Measurements from ENCODE around the gene MYO9B.

GRCh38 chr19:17055636-17056035 lies 19.9 kb upstream of the MYO9B start:
- TF ChIP-seq ZNF263 (CRISPR knock-in tag; IDR thresholded peaks at IDR 0.05; ENCODE audit: borderline replicate concordance), result no peak
- TF ChIP-seq GATAD2B (IDR thresholded peaks at IDR 0.05; ENCODE audit: borderline replicate concordance), result no peak
- TF ChIP-seq, protein P1, sequence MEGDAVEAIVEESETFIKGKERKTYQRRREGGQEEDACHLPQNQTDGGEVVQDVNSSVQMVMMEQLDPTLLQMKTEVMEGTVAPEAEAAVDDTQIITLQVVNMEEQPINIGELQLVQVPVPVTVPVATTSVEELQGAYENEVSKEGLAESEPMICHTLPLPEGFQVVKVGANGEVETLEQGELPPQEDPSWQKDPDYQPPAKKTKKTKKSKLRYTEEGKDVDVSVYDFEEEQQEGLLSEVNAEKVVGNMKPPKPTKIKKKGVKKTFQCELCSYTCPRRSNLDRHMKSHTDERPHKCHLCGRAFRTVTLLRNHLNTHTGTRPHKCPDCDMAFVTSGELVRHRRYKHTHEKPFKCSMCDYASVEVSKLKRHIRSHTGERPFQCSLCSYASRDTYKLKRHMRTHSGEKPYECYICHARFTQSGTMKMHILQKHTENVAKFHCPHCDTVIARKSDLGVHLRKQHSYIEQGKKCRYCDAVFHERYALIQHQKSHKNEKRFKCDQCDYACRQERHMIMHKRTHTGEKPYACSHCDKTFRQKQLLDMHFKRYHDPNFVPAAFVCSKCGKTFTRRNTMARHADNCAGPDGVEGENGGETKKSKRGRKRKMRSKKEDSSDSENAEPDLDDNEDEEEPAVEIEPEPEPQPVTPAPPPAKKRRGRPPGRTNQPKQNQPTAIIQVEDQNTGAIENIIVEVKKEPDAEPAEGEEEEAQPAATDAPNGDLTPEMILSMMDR (IDR thresholded peaks at IDR 0.05 in 2 of 3, conservative IDR thresholded peaks at IDR 0.05 in 1 of 3; ENCODE audit: insufficient read depth in 2 of 3, low read depth in 1 of 3, low read length in 3 of 3), result no peak
- TF ChIP-seq BACH1 (tag; IDR thresholded peaks at IDR 0.05), result no peak
- no peak for TF ChIP-seq CHD2 (IDR thresholded peaks at IDR 0.05; ENCODE audit: low read depth, low read length)
- TF ChIP-seq PURB (CRISPR knock-in tag; IDR thresholded peaks at IDR 0.05; ENCODE audit: low read depth), result no peak
- no peak for TF ChIP-seq CBX3 (IDR thresholded peaks at IDR 0.05; ENCODE audit: borderline replicate concordance in 1 of 2, low read length in 2 of 2)
- no peak for TF ChIP-seq ZNF639 (CRISPR knock-in tag; conservative IDR thresholded peaks at IDR 0.05 in 1 of 2, IDR thresholded peaks at IDR 0.05 in 1 of 2)
- TF ChIP-seq FOXM1 (IDR thresholded peaks at IDR 0.05; ENCODE audit: low read depth), result no peak
- TF ChIP-seq FOXM1 (CRISPR knock-in tag; IDR thresholded peaks at IDR 0.05; ENCODE audit: low read depth), result no peak
- no peak for TF ChIP-seq C11orf30 (IDR thresholded peaks at IDR 0.05; ENCODE audit: low read depth)
